Measurements from ENCODE around the gene C1orf159. TPM values are rescaled to one million over a fixed set of nuclear protein-coding genes. Genes with fewer than 3 reads are reported as not detected.
"Not testable (repeated sequence)": the region's sequence is repeated elsewhere in the genome, so short reads cannot be mapped to it uniquely, and the experiment has no call there.

C1orf159 gene
- total and polyA plus RNA-seq, 12 donors = 0.55 to 54.3 (median 11.3) TPM

DNA sequence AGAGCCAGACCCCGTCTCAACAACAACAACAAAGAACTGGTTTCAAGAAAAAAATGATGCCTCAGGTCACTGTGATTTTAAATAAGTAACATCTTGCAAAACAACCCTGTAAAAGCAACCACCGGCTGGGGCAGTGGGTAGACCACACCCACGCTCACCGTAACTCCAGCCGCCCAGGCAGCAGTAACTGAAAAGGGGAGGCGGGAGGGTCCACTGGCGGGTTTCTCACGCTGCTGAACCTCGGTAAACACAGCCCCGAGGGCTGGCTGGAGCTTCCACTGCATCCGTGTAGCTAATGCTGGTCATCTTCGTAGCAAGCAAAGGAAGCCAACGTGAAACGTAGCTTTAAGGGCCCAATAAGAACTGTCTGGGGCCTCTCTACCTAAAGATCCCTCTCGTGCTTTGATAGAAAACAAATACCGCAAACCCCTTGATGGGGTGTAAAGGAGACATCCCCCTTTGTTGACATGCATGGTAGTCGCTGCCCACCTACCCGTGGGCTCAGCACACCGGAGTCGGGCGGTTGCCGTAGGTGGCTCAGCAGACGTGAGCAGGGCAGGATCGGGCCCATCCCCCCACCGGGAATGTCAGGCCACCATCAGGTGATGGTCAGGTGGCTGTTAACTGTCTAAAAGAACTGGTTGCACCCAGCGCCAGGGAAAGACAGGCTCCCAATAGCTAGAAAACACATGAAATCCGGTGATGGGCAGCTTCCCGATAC, 4.2 kb downstream of the C1orf159 start:
- intact Hi-C loops (cut with DNase I) = no loop called here
- Histone ChIP-seq H3K36me3 (replicated peaks in 1 of 2) (no peaks in the 10 kb centered on the region), H3K4me3 (no peak overlapping the region), H3K27ac (no peak overlapping the region), H3K9me3 (replicated peaks in 1 of 3) (no peaks in the 10 kb centered on the region), H3K27me3 (no peaks in the 10 kb centered on the region), H3K4me1 (replicated peaks in 1 of 2) (peaks cover 0 to 5% of the 10 kb centered on the region in 2 donors)
- 95 to 96% (median 96%) methylated on average over 25 to 28 of the region's 28 CpGs for WGBS, 4 donors
- no peak for TF ChIP-seq CTCF (IDR thresholded peaks at IDR 0.05)
- no peak for TF ChIP-seq POLR2A (IDR thresholded peaks at IDR 0.05)
- no peak for DNase-seq

- Histone ChIP-seq H3K4me3 (no peak overlapping the region), H3K9me3 (replicated peaks in 1 of 3) (no peaks in the 10 kb centered on the region), H3K27me3 (no peaks in the 10 kb centered on the region), H3K36me3 (replicated peaks in 1 of 2) (no peaks in the 10 kb centered on the region), H3K4me1 (replicated peaks in 1 of 2) (peaks cover 0 to 5% of the 10 kb centered on the region in 2 donors), H3K27ac (no peak overlapping the region)
- DNase-seq = peak in 2 of 7 donors; percentile 7 to 13
- intact Hi-C loops (cut with DNase I) = no loop called here
- WGBS, 4 donors = 86 to 95% (median 93%) methylated on average over 26 to 29 of the region's 29 CpGs
- TF ChIP-seq POLR2A (IDR thresholded peaks at IDR 0.05) (no peak), CTCF (IDR thresholded peaks at IDR 0.05) (no peak)
These were observed 5.3 kb downstream of the C1orf159 start for GRCh38 chr1:1110561-1110971.

DNA sequence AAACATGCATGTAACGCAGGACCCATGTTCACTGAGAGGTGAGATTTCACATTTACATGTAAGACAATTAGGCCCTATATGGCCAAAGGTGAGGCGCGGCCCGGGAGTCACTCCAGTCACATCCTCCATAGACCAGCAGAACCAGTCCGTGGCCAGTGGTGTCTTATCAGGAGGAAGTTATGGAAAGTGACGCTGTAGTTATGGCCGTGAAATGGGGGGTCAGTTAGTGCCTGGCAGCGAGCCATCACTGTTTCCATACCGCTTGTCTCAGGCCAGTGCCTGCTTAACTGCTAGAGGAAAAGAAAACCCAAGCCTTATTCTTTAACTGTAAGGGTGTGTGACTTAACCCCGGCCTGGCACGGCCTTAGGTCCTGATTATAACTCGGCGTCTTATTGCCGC, 6.1 kb downstream of the C1orf159 start:
- H3K27me3 ChIP-seq = no peaks in the 10 kb centered on the region
- no peaks in the 10 kb centered on the region for H3K9me3 ChIP-seq (replicated peaks in 1 of 3)
- H3K27ac ChIP-seq = no peak overlapping the region
- no peaks in the 10 kb centered on the region for H3K36me3 ChIP-seq (replicated peaks in 1 of 2)
- H3K4me1 ChIP-seq (replicated peaks in 1 of 2) = no peaks in the 10 kb centered on the region
- peak in 1 of 7 donors; percentile 6 for DNase-seq
- H3K4me3 ChIP-seq = no peak overlapping the region
- 85 to 92% (median 88%) methylated on average over 14 of the region's 14 CpGs for WGBS, 4 donors
- TF ChIP-seq POLR2A (IDR thresholded peaks at IDR 0.05) (no peak), CTCF (IDR thresholded peaks at IDR 0.05) (no peak)
- intact Hi-C loops (cut with DNase I) = no loop called here

DNA sequence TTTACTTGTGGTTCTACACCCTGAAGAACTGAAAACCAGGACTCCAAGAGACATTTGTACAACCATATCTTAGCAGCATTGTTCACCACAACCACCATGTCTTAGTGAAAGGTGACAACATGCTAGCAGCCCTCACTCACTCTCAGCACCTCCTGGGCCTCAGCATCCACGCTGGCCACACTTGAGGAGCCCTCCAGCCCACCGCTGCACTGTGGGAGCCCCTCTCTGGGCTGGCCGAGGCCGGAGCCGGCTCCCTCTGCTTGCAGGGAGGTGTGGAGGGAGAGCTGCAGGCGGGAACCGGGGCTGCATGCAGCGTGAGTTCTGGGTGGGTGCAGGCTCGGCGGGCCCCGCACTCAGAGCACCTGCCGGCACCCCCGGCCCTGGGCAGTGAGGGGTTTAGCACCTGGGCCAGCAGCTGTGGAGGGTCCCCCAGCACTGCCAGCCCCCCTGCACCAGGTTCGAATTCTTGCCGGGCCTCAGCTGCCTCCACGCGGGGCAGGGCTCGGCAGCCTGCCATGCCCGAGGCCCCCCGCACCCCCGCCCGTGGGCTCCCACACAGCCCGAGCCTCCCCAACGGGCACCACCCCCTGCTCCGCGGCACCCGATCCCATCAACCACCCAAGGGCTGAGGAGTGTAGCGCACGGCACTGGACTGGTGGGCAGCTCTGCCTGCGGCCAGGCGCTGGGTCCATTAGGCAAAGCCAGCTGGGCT, 9.2 kb downstream of the C1orf159 start:
- Histone ChIP-seq H3K27ac (no peak overlapping the region), H3K27me3 (no peaks in the 10 kb centered on the region), H3K4me3 (no peak overlapping the region), H3K9me3 (replicated peaks in 1 of 3) (no peaks in the 10 kb centered on the region), H3K36me3 (replicated peaks in 1 of 2) (no peaks in the 10 kb centered on the region), H3K4me1 (replicated peaks in 1 of 2) (no peaks in the 10 kb centered on the region)
- DNase-seq = no peak
- no peak for TF ChIP-seq POLR2A (IDR thresholded peaks at IDR 0.05)
- no peak for TF ChIP-seq CTCF (IDR thresholded peaks at IDR 0.05)
- intact Hi-C loops (cut with DNase I) = no loop called here
- 96 to 98% (median 97%) methylated on average over 13 to 31 of the region's 31 CpGs for WGBS, 4 donors

DNA sequence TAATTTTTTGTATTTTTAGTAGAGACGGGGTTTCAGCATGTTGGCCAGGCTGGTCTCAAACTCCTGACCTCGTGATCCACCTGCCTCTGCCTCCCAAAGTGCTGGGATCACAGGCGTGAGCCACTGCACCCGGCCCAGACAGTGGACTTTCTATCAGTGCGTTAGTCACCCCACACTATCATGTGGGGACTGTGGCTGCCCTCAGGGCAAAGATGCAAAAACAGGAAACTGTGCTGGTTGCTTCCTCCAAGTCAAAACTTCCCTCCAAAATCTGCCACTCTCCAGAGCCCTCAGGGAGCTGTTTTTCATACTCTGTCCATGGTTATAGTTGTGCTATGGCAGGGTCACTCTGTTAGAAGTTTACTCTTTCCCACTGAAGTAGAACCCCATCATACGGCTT, 11.7 kb downstream of the C1orf159 start:
- H3K27me3 ChIP-seq; H3K27ac ChIP-seq; H3K4me3 ChIP-seq; H3K9me3 ChIP-seq (replicated peaks in 1 of 3); H3K36me3 ChIP-seq (replicated peaks in 1 of 2); H3K4me1 ChIP-seq (replicated peaks in 1 of 2); intact Hi-C loops (cut with DNase I); DNase-seq: not testable (repeated sequence)
- 72 to 82% (median 77%) methylated on average over 6 of the region's 6 CpGs for whole genome bisulfite sequencing, 4 donors
